Stimulated activated naive CD8-positive, alpha-beta T cell treated with anti-CD3 and anti-CD28 coated beads, Interleukin-15, Interleukin-2, amounts not matched to agents 100 ng/mL and 50 ng/mL, for 24 hours (primary cell): Measurements from ENCODE around the gene BABAM2.

Experiments
- H3K27ac Mint-ChIP-seq: one replicate; pipeline ENCODE4 v1.8.0; 2021; ENCODE audit warnings: mild to moderate bottlenecking, mixed read lengths
- H3K27me3 Mint-ChIP-seq: one replicate; pipeline ENCODE4 v1.8.0; 2021; ENCODE audit warnings: mixed read lengths
- H3K36me3 Mint-ChIP-seq: one replicate; pipeline ENCODE4 v1.8.0; 2021; ENCODE audit warnings: low read depth, mixed read lengths
- H3K4me1 Mint-ChIP-seq: one replicate; pipeline ENCODE4 v1.8.0; 2021; ENCODE audit warnings: low read depth, mixed read lengths
- H3K4me3 Mint-ChIP-seq: one replicate; pipeline ENCODE4 v1.8.0; 2021; ENCODE audit warnings: mild to moderate bottlenecking, mixed read lengths
- H3K9me3 Mint-ChIP-seq: one replicate; pipeline ENCODE4 v1.8.0; 2021; ENCODE audit warnings: mixed read lengths

Gene BABAM2

DNA sequence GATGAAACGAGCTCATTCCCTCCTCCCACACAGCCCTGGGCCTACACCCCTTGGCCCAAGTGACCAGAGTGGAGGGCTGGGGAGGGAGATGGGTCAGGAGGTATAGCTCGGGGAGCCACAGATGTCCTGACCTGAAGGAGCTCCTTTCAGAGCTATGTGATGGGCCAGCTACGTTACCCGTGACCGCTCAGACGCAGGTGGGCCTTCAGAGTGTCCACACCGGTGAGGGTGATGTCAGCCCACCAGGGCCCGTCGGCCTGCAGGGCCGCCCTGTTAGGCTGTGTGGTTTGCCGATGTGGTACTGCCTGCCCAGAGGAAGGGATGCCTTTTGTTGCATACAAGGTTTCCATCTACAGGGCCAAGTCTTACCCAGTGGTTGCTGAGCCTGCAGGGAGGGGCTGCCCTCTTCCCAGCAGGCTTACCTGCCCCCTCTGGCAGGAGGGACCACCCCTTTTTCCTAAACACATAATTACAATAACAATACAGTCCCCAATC is 460.3 kb downstream of the BABAM2 start:
- Mint-ChIP-seq H3K36me3 (no peaks in the 10 kb centered on the region), H3K27me3 (no peaks in the 10 kb centered on the region), H3K9me3 (no peaks in the 10 kb centered on the region), H3K4me3 (no peak overlapping the region), H3K27ac (peak overlapping the region; percentile 74), H3K4me1 (peaks cover 54% of the 10 kb centered on the region)

DNA sequence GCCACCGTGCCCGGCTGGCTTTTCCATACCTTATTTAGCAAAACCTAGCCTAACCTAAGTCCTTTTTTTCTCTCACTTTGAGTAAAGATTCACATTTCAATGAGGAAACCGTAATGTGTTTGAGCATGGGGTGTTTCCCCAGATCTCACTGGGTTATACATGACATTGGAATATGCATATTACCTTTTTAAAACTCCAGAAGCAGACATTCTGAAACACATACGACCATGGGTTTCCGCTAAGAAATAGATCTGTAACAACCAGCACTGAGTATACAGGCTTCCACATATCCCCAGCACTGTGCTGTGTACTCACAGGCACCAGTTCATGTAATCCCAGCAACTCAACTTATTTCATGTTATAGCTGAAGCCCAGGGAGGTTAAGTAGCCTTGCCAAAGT is 461.1 kb downstream of the BABAM2 start:
- no peaks in the 10 kb centered on the region for H3K27me3 Mint-ChIP-seq
- no peaks in the 10 kb centered on the region for H3K36me3 Mint-ChIP-seq
- no peak overlapping the region for H3K4me3 Mint-ChIP-seq
- H3K4me1 Mint-ChIP-seq: peaks cover 56% of the 10 kb centered on the region
- no peaks in the 10 kb centered on the region for H3K9me3 Mint-ChIP-seq
- peak overlapping the region; percentile 74 for H3K27ac Mint-ChIP-seq

DNA sequence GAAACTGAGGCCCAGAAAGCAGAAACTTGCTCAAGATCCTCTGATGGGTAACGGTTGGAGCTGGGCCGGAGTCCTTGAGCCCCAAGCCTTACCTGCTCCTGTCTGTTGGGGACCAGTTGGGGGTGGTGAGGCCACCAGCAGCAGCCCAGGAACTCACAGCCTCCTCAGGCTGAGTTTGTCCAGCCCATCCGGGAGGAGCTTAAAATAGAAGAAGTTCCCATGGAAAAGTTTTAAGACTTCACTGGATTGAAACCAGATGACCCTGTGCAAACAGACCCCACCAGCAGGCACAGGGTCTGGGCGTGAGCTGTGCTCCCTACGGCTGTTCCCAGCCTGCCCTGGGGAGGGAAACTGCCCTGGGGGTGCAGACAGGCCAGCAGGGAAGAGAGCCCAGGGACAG is 461.6 kb downstream of the BABAM2 start:
- no peak overlapping the region for H3K4me3 Mint-ChIP-seq
- peak overlapping the region; percentile 74 for H3K27ac Mint-ChIP-seq
- H3K9me3 Mint-ChIP-seq: no peaks in the 10 kb centered on the region
- no peaks in the 10 kb centered on the region for H3K27me3 Mint-ChIP-seq
- H3K4me1 Mint-ChIP-seq: peaks cover 52% of the 10 kb centered on the region
- no peaks in the 10 kb centered on the region for H3K36me3 Mint-ChIP-seq

DNA sequence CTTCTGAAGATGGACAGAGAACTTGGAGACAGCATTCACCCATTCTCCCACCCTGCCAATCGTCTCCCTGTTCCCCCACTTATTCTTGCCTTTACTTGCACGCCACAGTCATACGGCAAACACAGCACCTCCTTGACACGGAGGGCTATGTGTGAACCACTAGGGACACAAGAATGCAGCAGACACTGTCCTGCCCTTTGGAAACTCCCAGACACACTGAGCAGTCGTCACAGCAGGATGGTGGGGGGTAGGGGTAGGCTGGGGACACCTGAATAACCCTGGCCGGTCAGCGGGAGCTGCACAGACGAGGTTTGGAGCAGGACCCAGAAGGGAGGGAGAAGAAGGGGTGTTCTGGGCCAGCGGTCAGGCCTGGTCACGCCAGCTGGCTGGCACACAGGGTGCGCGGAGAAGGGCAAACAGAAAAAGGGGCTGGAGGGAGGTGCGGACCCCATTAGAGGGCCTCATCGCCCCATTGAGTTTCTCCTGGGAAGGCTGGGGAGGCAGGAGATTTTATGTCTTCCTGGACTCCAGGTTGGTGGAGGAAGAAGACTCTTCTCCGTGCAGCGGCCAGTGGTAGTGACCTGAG is 462.2 kb downstream of the BABAM2 start:
- H3K4me1 Mint-ChIP-seq: peaks cover 46% of the 10 kb centered on the region
- H3K27ac Mint-ChIP-seq: no peak overlapping the region
- H3K27me3 Mint-ChIP-seq: no peaks in the 10 kb centered on the region
- H3K4me3 Mint-ChIP-seq: no peak overlapping the region
- H3K36me3 Mint-ChIP-seq: no peaks in the 10 kb centered on the region
- H3K9me3 Mint-ChIP-seq: no peaks in the 10 kb centered on the region

DNA sequence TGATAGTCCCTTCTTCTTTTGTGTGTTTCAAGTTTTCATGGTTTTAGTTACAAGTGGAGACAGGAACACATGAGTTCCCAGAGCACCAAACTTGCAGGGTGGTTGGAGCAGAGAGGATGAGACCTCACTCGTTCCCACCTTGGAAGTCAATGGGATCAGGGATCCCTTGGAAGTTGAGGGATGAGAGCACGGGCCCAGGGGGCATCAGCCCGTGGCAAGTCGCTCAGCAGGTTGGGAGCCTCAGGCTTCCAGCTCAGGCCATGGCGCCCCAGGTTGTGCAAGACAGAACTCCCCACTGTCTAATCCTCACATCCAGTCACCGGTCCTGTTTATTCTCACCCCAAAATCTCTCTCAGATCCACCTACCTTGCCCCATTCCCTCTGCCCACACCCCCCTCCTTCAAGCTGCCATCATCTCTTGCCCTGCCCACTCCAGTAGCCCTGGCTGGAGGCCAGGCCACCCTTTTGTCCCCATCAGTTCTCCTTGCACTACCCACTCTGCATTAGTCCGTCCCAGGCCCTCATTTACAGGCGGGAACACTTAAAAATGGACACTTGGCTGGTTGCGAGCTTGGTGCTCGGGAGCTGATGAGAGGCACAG is 464.5 kb downstream of the BABAM2 start:
- Mint-ChIP-seq H3K27me3 (peaks cover 3% of the 10 kb centered on the region), H3K9me3 (no peaks in the 10 kb centered on the region), H3K27ac (no peak overlapping the region), H3K4me1 (peaks cover 52% of the 10 kb centered on the region), H3K36me3 (peaks cover 5% of the 10 kb centered on the region), H3K4me3 (no peak overlapping the region)

DNA sequence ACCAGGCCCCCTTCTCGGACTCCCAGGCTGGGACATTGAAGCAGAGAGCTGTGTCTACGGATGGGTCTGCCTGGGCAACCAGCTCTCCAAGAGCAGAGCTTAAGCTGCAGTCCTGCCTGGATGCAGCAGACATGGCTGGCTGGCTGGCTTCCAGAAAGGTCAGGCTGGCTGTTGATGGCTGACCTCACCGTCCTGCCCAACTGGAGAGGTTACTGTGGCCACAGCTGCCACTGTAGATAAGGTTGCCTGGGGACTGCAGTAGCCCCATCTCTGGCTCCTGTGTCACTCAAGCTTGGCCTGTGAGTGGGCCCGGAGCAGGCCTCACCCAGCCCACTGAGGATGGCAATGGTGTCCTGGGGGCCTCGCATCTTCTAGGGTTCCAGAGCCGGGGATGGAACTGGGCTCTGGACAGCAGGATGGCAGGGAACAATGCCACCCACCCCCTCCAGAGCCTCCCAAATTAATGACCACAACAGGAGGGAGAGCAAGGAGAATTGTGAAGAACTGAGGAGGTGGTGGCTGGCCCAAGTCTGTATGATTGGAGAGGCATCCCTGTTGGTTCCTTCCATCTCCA is 465.1 kb downstream of the BABAM2 start:
- Mint-ChIP-seq H3K4me1 (peaks cover 53% of the 10 kb centered on the region), H3K27ac (peak overlapping the region; percentile 72), H3K36me3 (peaks cover 5% of the 10 kb centered on the region), H3K9me3 (no peaks in the 10 kb centered on the region), H3K4me3 (no peak overlapping the region), H3K27me3 (peaks cover 3% of the 10 kb centered on the region)

DNA sequence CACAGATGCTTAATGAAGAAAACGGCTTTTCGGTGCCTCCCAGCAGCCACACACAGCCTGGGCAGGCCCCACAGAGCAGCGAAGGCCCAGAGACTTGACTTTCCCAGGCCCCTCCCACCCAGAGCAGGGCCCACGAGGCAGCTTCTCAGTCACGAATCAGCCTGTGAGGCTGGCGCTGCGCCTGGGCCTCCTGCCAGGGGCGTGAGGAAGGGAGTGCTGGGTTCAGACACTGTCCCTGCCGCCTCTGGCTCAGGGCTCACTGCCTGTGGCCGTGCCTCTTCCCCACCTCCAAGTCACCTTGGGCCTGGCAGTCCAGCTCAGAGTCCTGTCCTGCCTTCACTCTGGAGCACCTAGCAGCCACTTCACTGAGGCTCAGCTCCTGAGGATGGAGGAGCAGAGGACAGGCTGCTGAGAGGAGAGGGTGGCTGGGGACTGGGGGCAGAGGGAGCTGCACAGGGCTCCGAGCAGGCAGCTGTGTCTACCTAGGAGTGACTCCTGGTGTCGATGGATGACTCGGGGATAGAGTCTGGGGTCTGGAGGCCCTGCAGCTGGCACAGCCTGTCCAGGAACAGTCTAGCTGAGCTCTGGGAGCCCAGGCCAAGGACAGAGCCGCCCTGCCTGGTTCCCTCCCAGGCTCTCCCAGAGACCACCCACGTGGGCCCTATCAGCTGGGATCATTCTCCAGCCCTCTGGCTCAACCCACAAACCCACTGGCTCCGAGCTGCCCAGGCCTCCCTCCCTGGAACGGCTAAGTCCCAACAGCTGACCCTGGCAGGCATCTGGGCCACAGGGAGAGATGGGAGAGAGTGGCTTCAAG is 465.8 kb downstream of the BABAM2 start:
- H3K4me1 Mint-ChIP-seq: peaks cover 53% of the 10 kb centered on the region

DNA sequence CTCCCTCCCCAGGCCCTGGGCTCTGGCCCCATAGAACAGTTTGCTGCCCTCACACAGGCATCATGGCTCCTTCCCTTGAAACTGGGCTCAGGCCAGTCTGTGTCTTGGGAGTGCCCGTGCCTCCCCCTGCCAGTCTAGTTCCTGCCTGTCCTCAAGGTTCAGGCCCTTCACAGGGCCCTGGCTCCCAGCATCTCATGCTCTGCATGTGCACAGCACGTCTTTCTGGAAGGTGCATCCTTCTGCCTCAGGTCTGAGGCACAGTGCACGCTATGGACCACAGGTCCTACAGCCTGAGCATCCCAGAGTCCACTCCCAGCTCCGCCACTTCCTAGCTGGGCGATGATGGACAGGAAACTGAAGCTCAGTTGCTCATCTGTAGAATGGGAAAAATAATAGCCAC is 466.5 kb downstream of the BABAM2 start:
- peaks cover 5% of the 10 kb centered on the region for H3K36me3 Mint-ChIP-seq
- H3K4me3 Mint-ChIP-seq: no peak overlapping the region
- H3K9me3 Mint-ChIP-seq: no peaks in the 10 kb centered on the region
- H3K27me3 Mint-ChIP-seq: peaks cover 3% of the 10 kb centered on the region
- H3K4me1 Mint-ChIP-seq: peaks cover 53% of the 10 kb centered on the region
- no peak overlapping the region for H3K27ac Mint-ChIP-seq

More for the DNA sequence above, 465.8 kb downstream of the BABAM2 start:
- peaks cover 5% of the 10 kb centered on the region for H3K36me3 Mint-ChIP-seq
- peak overlapping the region; percentile 72 for H3K27ac Mint-ChIP-seq
- H3K27me3 Mint-ChIP-seq: peaks cover 3% of the 10 kb centered on the region
- H3K9me3 Mint-ChIP-seq: no peaks in the 10 kb centered on the region
- no peak overlapping the region for H3K4me3 Mint-ChIP-seq

DNA sequence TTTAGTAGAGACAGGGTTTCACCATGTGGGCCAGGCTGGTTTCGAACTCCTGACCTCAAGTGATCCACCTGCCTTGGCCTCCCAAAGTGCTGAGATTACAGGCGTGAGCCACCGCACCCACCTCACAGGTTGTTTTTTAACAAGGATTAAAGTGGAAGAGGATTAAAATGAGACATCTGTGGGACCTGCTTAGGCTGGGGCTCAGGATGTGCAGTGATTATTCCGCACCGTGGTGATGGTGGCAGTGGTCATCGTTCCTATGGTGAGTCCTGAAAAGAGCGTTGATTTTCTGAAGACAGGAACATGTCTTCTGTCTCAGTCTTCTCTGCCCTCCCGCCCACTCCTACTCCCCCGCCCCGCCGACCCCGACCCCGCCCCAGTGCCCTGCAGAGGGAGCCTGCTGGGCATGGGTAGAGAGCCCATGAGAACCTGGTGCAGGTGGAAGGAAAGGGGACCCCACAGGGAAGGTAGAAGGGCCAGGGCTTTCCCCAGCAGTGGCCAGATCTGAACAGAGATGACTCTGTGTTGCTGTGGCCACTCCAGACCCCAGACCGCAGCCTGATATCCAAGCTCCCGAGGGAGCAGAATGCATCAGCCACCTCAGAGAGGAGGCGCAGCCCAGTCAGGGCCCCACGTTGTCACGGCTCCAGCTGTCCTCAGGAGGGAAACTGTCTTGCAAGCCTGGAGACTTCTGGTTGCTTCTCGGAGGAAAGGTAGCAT is 467.6 kb downstream of the BABAM2 start:
- H3K4me1 Mint-ChIP-seq: peaks cover 58% of the 10 kb centered on the region
- peaks cover 8% of the 10 kb centered on the region for H3K27me3 Mint-ChIP-seq
- peak overlapping the region; percentile 99 for H3K27ac Mint-ChIP-seq
- no peaks in the 10 kb centered on the region for H3K9me3 Mint-ChIP-seq
- peaks cover 5% of the 10 kb centered on the region for H3K36me3 Mint-ChIP-seq
- H3K4me3 Mint-ChIP-seq: peak overlapping the region; percentile 84

DNA sequence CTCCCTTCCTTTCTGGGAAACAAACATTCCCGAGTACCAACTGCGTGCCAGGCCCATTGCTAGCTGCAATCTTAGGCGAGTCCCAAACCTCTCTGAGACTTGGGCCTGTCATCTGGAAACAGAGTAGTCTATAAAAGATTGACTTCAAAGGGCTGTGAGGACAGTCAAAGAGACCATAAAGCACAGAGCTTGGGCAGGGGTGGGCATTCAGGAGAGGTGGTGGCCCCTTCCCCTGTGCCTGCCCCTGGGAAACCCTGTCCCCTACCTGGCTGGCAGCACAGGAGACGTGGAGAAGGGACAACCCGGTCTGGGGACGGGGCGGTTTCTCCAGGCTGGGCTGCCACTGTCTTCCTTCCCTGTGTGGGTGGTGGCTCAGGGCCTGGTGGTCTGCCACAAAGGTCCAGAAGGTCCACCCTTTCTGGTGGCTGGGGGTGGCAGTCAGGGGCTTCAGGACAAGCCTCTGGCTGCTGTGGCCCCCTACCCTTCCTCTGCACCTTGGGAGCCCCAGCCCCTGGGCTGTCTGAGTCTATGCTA is 468.2 kb downstream of the BABAM2 start:
- no peaks in the 10 kb centered on the region for H3K9me3 Mint-ChIP-seq
- H3K27me3 Mint-ChIP-seq: peaks cover 8% of the 10 kb centered on the region
- peak overlapping the region; percentile 84 for H3K4me3 Mint-ChIP-seq
- peaks cover 5% of the 10 kb centered on the region for H3K36me3 Mint-ChIP-seq
- H3K27ac Mint-ChIP-seq: peak overlapping the region; percentile 99
- H3K4me1 Mint-ChIP-seq: peaks cover 64% of the 10 kb centered on the region

DNA sequence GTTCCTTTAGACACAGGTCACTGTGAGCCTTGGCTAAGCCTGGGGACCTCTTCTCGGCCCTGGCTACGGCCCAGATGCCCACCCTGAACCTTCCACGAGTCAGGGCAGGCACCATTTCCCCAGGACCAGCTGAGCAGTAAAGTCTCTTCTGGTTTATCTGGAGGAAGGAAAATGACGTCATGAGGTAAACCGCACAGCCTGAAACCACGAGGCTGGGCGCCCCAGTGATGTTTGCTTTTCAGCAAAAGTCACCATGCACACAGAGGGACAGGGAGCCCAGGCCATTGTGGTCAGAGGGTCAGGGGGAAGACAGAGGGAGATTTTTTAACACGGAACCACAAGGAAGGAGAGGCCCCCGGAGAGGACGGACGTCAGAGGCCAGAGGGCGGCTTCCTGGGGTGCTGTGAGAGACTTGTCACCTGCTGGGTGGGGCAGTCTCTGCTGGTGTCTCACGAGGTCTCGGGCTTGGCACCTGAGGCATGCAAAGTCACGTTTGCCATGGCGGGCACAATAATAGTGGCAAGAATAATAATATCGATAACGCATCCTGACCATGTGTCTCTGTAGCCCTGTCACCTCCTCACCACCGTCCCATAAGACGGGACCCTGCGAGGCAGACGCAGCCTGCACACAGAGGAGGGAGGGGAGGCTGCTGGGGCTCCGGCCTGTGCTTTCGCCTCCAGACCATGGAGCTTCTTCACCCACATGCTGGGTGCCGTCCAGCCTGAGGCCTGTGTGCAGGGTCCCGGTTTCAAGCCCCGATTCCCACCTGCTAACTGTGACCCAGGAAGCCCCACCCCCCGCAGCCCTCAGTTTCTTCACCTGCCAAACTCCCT is 468.9 kb downstream of the BABAM2 start:
- peaks cover 70% of the 10 kb centered on the region for H3K4me1 Mint-ChIP-seq
- peaks cover 8% of the 10 kb centered on the region for H3K27me3 Mint-ChIP-seq
- H3K9me3 Mint-ChIP-seq: no peaks in the 10 kb centered on the region

DNA sequence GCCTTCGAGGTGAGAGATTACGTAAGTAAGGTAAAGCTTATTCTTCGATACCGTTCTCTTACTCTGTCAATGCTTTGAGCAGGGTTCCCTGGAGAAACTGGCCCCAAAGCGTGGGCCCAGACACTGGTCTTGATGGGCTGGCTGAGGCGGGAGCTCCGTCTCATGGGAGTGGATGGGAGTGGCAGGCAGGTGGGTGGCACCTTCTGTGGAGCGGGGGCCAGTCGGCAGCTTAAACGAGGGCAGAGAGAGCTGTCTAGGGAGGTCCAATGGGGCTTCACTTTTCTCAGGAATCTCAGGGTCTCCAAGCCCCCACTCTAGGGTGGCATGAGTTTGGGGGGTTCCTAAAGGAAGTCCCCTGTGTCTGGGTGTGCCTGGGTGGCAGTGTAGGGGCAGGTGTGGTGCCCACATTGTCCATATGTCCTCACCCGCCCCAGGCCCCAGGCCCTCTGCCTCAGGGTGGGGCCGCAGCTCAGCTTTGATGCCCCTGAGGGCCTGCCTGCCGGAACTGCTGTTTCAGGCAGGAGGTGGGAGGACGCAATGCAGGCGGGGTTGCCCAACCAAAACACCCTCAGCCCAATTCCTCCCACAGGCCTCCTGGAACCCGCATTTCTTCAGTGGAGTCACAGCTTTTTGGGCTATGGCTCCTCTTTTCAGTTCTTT is 469.7 kb downstream of the BABAM2 start:
- H3K27ac Mint-ChIP-seq: peak overlapping the region; percentile 99
- peak overlapping the region; percentile 32 for H3K4me3 Mint-ChIP-seq
- no peaks in the 10 kb centered on the region for H3K9me3 Mint-ChIP-seq
- H3K27me3 Mint-ChIP-seq: peaks cover 8% of the 10 kb centered on the region
- H3K4me1 Mint-ChIP-seq: peaks cover 78% of the 10 kb centered on the region
- peaks cover 5% of the 10 kb centered on the region for H3K36me3 Mint-ChIP-seq

More for the DNA sequence above, 468.9 kb downstream of the BABAM2 start:
- H3K36me3 Mint-ChIP-seq: peaks cover 5% of the 10 kb centered on the region
- H3K4me3 Mint-ChIP-seq: peak overlapping the region; percentile 84
- H3K27ac Mint-ChIP-seq: peak overlapping the region; percentile 99

DNA sequence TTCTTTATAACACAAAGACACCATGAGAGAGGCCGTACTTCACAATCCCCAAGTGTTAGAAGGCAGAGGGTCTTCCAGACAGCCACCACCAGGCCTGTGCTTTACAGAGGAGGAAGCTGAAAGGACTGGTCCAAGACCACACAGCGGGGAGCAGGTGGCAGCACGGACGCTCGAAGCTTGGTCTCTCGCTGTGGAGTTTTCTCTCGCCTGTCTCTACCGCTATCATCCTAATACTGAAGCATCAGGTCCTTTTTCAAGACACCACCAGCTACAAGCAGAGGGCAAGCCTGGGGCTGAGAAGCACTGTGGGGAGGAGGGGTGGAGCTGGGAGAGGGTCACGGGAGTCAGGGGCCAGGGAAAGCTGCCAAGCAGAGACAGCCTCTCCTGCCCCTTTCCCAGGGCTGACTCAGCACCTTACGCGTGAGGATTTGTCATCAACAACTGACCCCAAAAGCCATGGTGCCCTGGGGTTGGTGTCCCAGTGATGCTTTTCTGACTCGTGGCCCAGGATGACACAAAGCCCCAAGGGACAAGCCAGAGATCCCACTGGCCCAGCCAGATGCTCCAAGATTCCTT is 470.3 kb downstream of the BABAM2 start:
- Mint-ChIP-seq H3K4me1 (peaks cover 82% of the 10 kb centered on the region), H3K27ac (peak overlapping the region; percentile 99), H3K9me3 (no peaks in the 10 kb centered on the region), H3K27me3 (peaks cover 8% of the 10 kb centered on the region), H3K36me3 (peaks cover 5% of the 10 kb centered on the region), H3K4me3 (peak overlapping the region; percentile 20)
